Testis (tissue), 3 donors: ENCODE results near the gene PRKAR1A. TPM values are rescaled to one million over a fixed set of nuclear protein-coding genes. Genes with fewer than 3 reads are reported as not detected.

Experiments used
- DNase-seq: peaks from one replicate; pipeline ENCODE4 v3.0.0-alpha.2; 2019
- H3K27ac ChIP-seq, 2 donors: fragments of 200-600 bp; sonication (generic); one replicate each; pipeline ENCODE4 v1.5.1; 2019
- H3K27me3 ChIP-seq: fragments of 200-600 bp; sonication (generic); one replicate; pipeline ENCODE4 v1.5.1; 2019
- H3K36me3 ChIP-seq: fragments of 200-600 bp; sonication (generic); one replicate; pipeline ENCODE4 v1.5.1; 2017; ENCODE audit warnings: low read depth; ENCODE audit errors: missing control alignments
- H3K4me1 ChIP-seq: fragments of 200-600 bp; sonication (generic); one replicate; pipeline ENCODE4 v1.5.1; 2019
- H3K4me3 ChIP-seq, 2 donors: fragments of 200-600 bp; sonication (generic); one replicate each; pipeline ENCODE4 v1.5.1; 2017 to 2019
- H3K9me3 ChIP-seq: fragments of 200-600 bp; sonication (generic); one replicate; pipeline ENCODE4 v1.5.1; 2017
- POLR2A ChIP-seq: fragments of 450-650 bp; IDR thresholded peaks from one replicate; pipeline ENCODE4 v1.6.1; 2017; ENCODE audit warnings: antibody characterized with exemption, mild to moderate bottlenecking, moderate library complexity
- WGBS, 2 donors: methylation state at CpG; one replicate each; pipeline ENCODE4 v1.1.5; 2018; 5-methylcytosine and 5-hydroxymethylcytosine counted together
- intact Hi-C: fragments of 100-400 bp; cut with DNase I; formaldehyde crosslinking; loops from one replicate; pipeline ENCODE4 v1.15.1; 2023; ENCODE audit warnings: low total_unique reads
- polyA plus RNA-seq: library from polyadenylated mRNA; stranded (reverse); fragments of 350-450 nt; fragmentation: Illumina TruSeq; extraction: RNeasy Lipid Tissue Mini Kit (QIAGEN cat#74804); gene quantifications from one replicate; pipeline ENCODE4 v1.2.3, GENCODE V29; 2014; ENCODE audit warnings: low read depth, low replicate concordance; ENCODE audit not compliant: insufficient read depth
- total RNA-seq, 2 donors: library from RNA; depleted of rRNA; stranded (reverse); fragments of >200 nt; gene quantifications; one replicate each; pipeline ENCODE4 v1.2.3, GENCODE V29; 2016
- TF ChIP-seq, protein P1 (sequence below), 3 experiments: fragments of 450-650 bp in 2 of 3; fragments of 200-600 bp in 1 of 3; sonication (generic) in 1 of 3; IDR thresholded peaks; one replicate each; pipeline ENCODE4 v1.5.1; 2016 to 2019; ENCODE audit warnings: antibody characterized with exemption in 3 of 3, mild to moderate bottlenecking in 2 of 3, moderate library complexity in 1 of 3

The PRKAR1A gene
- total and polyA plus RNA-seq, 3 donors from 2014 or later, result 279 to 375 (median 319) TPM

DNA sequence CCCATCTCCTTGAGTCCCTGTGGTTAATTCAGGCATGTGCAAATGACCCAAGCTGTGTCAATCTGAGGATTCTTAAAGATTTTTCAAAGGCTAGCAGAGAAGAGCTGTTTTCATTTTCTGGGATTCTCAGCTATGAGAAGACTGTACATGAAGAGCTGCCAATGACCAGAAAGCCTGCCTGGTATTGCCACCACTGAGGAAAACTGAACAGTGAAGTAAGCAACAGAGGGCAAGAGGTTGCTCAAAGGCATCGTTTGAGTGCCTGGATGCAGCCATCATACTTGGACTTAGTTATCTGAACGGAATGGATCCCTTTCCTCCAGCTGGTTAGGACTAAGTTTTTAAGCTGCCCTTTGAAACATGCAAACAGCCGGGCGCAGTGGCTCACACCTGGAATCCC, 50.5 kb downstream of the PRKAR1A start:
- DNase-seq, result no peak
- WGBS, 2 donors, result 91 to 92% methylated on average over 4 of the region's 4 CpGs
- H3K27me3 ChIP-seq, result no peaks in the 10 kb centered on the region
- H3K27ac ChIP-seq, result no peak overlapping the region
- peaks cover 4% of the 10 kb centered on the region for H3K4me1 ChIP-seq
- TF ChIP-seq, protein P1, sequence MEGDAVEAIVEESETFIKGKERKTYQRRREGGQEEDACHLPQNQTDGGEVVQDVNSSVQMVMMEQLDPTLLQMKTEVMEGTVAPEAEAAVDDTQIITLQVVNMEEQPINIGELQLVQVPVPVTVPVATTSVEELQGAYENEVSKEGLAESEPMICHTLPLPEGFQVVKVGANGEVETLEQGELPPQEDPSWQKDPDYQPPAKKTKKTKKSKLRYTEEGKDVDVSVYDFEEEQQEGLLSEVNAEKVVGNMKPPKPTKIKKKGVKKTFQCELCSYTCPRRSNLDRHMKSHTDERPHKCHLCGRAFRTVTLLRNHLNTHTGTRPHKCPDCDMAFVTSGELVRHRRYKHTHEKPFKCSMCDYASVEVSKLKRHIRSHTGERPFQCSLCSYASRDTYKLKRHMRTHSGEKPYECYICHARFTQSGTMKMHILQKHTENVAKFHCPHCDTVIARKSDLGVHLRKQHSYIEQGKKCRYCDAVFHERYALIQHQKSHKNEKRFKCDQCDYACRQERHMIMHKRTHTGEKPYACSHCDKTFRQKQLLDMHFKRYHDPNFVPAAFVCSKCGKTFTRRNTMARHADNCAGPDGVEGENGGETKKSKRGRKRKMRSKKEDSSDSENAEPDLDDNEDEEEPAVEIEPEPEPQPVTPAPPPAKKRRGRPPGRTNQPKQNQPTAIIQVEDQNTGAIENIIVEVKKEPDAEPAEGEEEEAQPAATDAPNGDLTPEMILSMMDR (IDR thresholded peaks at IDR 0.05), result no peak
- no peak for TF ChIP-seq POLR2A
- H3K36me3 ChIP-seq, result no peaks in the 10 kb centered on the region
- intact Hi-C loops, result no loop called here
- H3K4me3 ChIP-seq, result no peak overlapping the region
- no peaks in the 10 kb centered on the region for H3K9me3 ChIP-seq

DNA sequence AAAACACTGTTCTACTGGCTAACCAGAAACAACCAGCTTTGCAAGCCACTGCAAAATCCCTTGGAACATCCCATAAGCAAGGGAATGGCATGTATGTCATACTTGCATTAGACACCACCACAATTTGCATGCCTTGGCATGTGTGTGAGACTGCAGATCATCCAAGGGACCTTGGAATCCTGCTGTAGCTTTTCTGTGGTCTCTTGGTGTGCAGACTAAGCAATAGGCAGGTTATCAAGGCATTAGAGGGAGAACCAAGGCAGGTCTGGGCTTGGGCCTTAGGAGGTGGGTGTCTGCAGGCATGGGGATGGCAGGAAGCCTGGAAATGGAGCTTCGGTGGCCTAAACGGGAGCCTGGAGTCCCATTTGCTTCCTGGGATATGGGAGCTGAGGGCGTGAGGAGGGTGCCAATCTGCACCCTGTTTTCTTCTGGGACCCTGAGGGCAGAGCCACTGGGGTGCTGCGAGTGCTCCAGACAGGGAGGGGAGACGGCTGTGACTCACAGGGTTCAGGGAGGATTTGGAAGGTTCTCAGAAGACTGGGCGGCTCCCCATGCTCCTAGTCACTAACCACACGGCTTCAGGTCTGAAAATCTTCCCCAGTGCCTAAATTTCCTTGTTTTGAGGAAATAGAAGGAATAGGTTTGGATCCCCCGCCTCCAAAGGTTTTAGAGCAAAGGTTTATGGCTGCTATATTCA, 52.3 kb downstream of the PRKAR1A start:
- Histone ChIP-seq H3K36me3 (no peaks in the 10 kb centered on the region), H3K27me3 (no peaks in the 10 kb centered on the region), H3K4me3 (no peak overlapping the region), H3K4me1 (peaks cover 4% of the 10 kb centered on the region), H3K9me3 (no peaks in the 10 kb centered on the region), H3K27ac (no peak overlapping the region)
- DNase-seq, result no peak
- intact Hi-C loops, result no loop called here
- WGBS, 2 donors, result 87 to 90% methylated on average over 8 of the region's 8 CpGs
- no peak for TF ChIP-seq POLR2A
- TF ChIP-seq, protein P1 (IDR thresholded peaks at IDR 0.05), result no peak

DNA sequence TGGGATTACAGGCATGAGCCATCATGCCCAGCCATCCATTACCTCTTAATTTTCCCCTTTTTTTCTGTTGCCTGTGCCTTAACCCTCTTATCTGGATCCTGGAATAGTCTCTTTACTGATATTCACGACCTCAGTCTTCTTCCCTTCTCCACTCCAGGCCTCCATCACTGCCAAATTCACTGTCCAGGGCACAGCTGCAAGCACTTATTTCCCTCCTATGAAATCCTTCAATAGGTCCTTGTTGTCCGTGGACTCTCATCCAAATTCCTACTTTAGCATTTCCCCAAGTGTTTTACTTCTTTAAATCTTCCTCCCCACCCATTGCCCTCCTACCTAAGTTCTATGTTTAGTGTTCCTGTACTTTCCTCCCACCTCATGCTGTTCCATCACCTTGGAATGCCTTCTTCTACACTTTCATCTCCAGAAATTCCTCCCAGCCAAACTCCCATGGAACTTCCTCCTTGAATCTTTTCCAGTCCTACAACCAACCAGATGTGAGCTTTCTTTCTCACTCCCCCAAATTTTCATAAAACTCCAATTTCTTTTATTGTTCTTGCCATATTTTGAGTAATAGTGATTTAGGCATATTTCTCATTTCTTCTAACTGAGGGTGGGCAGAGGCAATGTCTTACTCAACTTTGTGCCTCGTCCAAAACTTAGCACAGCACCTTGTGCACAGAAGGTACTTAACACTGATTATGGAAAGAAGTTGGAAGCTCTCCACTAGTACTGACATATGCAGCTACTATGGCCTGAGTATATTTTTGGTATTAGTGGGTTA, 53.6 kb downstream of the PRKAR1A start:
- intact Hi-C loops, result no loop called here
- no peaks in the 10 kb centered on the region for H3K36me3 ChIP-seq
- H3K27me3 ChIP-seq, result no peaks in the 10 kb centered on the region
- no peaks in the 10 kb centered on the region for H3K9me3 ChIP-seq
- peaks cover 4% of the 10 kb centered on the region for H3K4me1 ChIP-seq
- no peak overlapping the region for H3K4me3 ChIP-seq
- no peak for DNase-seq
- H3K27ac ChIP-seq, result no peak overlapping the region
- TF ChIP-seq POLR2A, result no peak
- TF ChIP-seq, protein P1 (IDR thresholded peaks at IDR 0.05), result no peak
- 65 to 67% methylated on average over 3 of the region's 3 CpGs for WGBS, 2 donors

DNA sequence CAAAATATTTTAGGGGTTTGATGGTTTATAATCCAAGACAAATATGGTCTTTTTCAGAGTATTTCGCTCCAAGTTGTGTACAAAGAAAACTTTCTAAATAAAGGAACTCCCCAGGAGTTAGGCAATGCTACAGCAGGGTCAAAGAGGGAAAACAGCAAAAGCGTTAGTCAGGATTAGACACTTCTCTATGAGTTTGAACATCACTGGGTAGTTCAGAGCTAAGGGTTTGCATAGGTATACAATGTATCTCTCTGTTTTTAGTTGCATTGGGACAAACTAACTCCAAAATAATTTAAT, 54.2 kb downstream of the PRKAR1A start:
- intact Hi-C loops, result no loop called here
- Histone ChIP-seq H3K9me3 (no peaks in the 10 kb centered on the region), H3K27ac (no peak overlapping the region), H3K36me3 (no peaks in the 10 kb centered on the region), H3K4me1 (peaks cover 4% of the 10 kb centered on the region), H3K27me3 (no peaks in the 10 kb centered on the region), H3K4me3 (no peak overlapping the region)
- 45 to 53% methylated on average over 2 of the region's 2 CpGs for WGBS, 2 donors
- no peak for DNase-seq
- TF ChIP-seq, protein P1 (IDR thresholded peaks at IDR 0.05), result no peak
- no peak for TF ChIP-seq POLR2A

DNA sequence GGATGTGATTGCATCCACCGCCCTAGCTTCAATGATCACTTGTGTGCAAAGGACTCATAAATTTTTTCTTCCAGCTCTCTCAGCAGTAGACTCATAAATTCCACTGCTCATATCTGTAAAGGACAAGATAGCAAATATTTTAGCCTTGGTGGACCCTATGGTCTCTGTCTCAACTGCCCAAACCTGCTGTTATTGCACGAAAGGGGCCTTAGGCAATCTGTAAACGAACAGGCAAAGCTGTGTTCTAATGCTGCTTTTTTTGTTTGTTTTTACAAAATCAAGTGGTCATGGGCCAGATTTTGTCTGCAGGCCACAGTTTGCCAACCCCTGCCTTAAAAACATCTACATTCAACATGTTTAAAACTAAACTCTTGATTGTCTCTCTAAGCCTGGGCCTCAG, 54.8 kb downstream of the PRKAR1A start:
- Histone ChIP-seq H3K4me3 (no peak overlapping the region), H3K4me1 (peaks cover 4% of the 10 kb centered on the region), H3K36me3 (no peaks in the 10 kb centered on the region), H3K27me3 (no peaks in the 10 kb centered on the region), H3K27ac (no peak overlapping the region), H3K9me3 (no peaks in the 10 kb centered on the region)
- intact Hi-C loops, result no loop called here
- TF ChIP-seq POLR2A, result no peak
- TF ChIP-seq, protein P1 (IDR thresholded peaks at IDR 0.05), result no peak
- WGBS, 2 donors, result 61% methylated on average over 3 of the region's 3 CpGs
- DNase-seq, result no peak
